ENCODE data around the gene ASNS.
A peak's percentile ranks its signal among the peaks of the same experiment; 100 is the strongest.
"Not testable (repeated sequence)": the region's sequence is repeated elsewhere in the genome, so short reads cannot be mapped to it uniquely, and the experiment has no call there.

Gene ASNS

DNA sequence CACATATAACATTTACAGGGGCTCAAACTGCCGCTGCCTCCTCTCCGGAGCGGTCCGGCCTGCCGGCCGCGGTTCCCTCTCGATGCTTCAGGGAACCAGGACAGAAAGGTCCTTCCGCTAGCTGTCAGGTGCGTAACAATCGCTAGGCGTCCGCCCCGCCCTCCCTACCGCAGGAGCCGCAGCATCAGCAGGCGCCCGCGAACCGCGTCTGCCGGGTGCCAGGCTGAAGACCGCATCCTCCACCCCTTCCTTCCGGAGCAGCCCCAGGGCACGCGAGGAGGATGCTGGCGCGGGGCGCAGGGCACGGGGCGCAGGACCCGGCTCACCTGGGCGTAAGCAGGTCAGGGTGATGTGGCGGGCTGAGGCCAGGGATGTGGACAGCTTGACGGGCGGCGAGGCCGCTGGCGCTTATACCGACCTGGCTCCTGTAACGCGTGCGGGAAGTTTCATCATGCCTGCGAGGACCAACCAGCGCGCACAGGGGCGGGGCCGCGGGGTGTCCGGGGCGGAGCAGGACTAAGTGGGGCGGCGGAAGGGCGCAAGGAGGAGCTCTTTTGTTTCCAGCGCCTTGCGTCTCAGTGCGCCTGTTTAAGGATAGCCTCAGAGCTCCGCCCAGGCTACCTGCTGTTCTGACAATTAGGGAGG lies at the start of gene ASNS:
ASNS (minus strand) TSS at position 384 of the 645 bp plus-strand sequence. CDS start 3,252 bp downstream, outside the sequence.
- H3K36me3 ChIP-seq (ENCODE audit: low read length), result peaks cover 15% of the 10 kb centered on the region
- H3F3A ChIP-seq (ENCODE audit: insufficient read depth), result peaks cover 7% of the 10 kb centered on the region
- no peaks in the 10 kb centered on the region for H3K9me3 ChIP-seq (ENCODE audit: insufficient read depth, low read length)
- TF ChIP-seq EZH2phosphoT487 (conservative IDR thresholded peaks at IDR 0.05; ENCODE audit: low read length), result no peak
- no peaks in the 10 kb centered on the region for H3K9me2 ChIP-seq (replicated peaks; ENCODE audit: insufficient read depth, low read length)
- peak within 1 kb of the TSS; percentile 70 for H3K9ac ChIP-seq (ENCODE audit: low read length)
- H3K4me2 ChIP-seq (ENCODE audit: low read depth, low read length, poor library complexity, severe bottlenecking), result peak within 1 kb of the TSS; percentile 90
- H4K20me1 ChIP-seq (ENCODE audit: low read depth, low read length), result no peaks in the 10 kb centered on the region
- H3K27me3 ChIP-seq (ENCODE audit: low read length), result no peaks in the 10 kb centered on the region
- H2AFZ ChIP-seq (ENCODE audit: low read depth, low read length, severe bottlenecking), result peak within 1 kb of the TSS; percentile 95
- H3K4me3 ChIP-seq (ENCODE audit: insufficient read depth, low read length, poor library complexity, severe bottlenecking), result peak within 1 kb of the TSS; percentile 77
- peaks cover 21% of the 10 kb centered on the region for H3K79me2 ChIP-seq (ENCODE audit: insufficient read depth, low read length)
- H3K27ac ChIP-seq (ENCODE audit: low read depth, low read length), result peak within 1 kb of the TSS; percentile 83

- not testable (repeated sequence) for H3K9ac ChIP-seq (ENCODE audit: low read length); H2AFZ ChIP-seq (ENCODE audit: low read depth, low read length, severe bottlenecking); H3K4me3 ChIP-seq (ENCODE audit: insufficient read depth, low read length, poor library complexity, severe bottlenecking); H3K36me3 ChIP-seq (ENCODE audit: low read length); H4K20me1 ChIP-seq (ENCODE audit: low read depth, low read length); H3K4me2 ChIP-seq (ENCODE audit: low read depth, low read length, poor library complexity, severe bottlenecking); H3K9me3 ChIP-seq (ENCODE audit: insufficient read depth, low read length); H3K27ac ChIP-seq (ENCODE audit: low read depth, low read length); H3F3A ChIP-seq (ENCODE audit: insufficient read depth); H3K27me3 ChIP-seq (ENCODE audit: low read length); H3K9me2 ChIP-seq (replicated peaks; ENCODE audit: insufficient read depth, low read length); H3K79me2 ChIP-seq (ENCODE audit: insufficient read depth, low read length)
Measured at GRCh38 chr7:97921254-97921653, 49.0 kb upstream of the ASNS start.

- not testable (repeated sequence) for H3K79me2 ChIP-seq (ENCODE audit: insufficient read depth, low read length); H4K20me1 ChIP-seq (ENCODE audit: low read depth, low read length); H3K4me3 ChIP-seq (ENCODE audit: insufficient read depth, low read length, poor library complexity, severe bottlenecking); H3F3A ChIP-seq (ENCODE audit: insufficient read depth); H3K9ac ChIP-seq (ENCODE audit: low read length); H2AFZ ChIP-seq (ENCODE audit: low read depth, low read length, severe bottlenecking); H3K27ac ChIP-seq (ENCODE audit: low read depth, low read length); H3K36me3 ChIP-seq (ENCODE audit: low read length); H3K9me2 ChIP-seq (replicated peaks; ENCODE audit: insufficient read depth, low read length); H3K4me2 ChIP-seq (ENCODE audit: low read depth, low read length, poor library complexity, severe bottlenecking); H3K9me3 ChIP-seq (ENCODE audit: insufficient read depth, low read length); H3K27me3 ChIP-seq (ENCODE audit: low read length)
Measured at GRCh38 chr7:97915267-97915666, 43.1 kb upstream of the ASNS start.

- H3K27me3 ChIP-seq (ENCODE audit: low read length); H3K9me2 ChIP-seq (replicated peaks; ENCODE audit: insufficient read depth, low read length); H4K20me1 ChIP-seq (ENCODE audit: low read depth, low read length); H3K9me3 ChIP-seq (ENCODE audit: insufficient read depth, low read length); H3K4me2 ChIP-seq (ENCODE audit: low read depth, low read length, poor library complexity, severe bottlenecking); H3K9ac ChIP-seq (ENCODE audit: low read length); H3K27ac ChIP-seq (ENCODE audit: low read depth, low read length); H3F3A ChIP-seq (ENCODE audit: insufficient read depth); H2AFZ ChIP-seq (ENCODE audit: low read depth, low read length, severe bottlenecking); H3K4me3 ChIP-seq (ENCODE audit: insufficient read depth, low read length, poor library complexity, severe bottlenecking); H3K36me3 ChIP-seq (ENCODE audit: low read length); H3K79me2 ChIP-seq (ENCODE audit: insufficient read depth, low read length): not testable (repeated sequence)
Measured at GRCh38 chr7:97912294-97912693, 40.1 kb upstream of the ASNS start.

- H3F3A ChIP-seq (ENCODE audit: insufficient read depth); H3K4me3 ChIP-seq (ENCODE audit: insufficient read depth, low read length, poor library complexity, severe bottlenecking); H3K9me2 ChIP-seq (replicated peaks; ENCODE audit: insufficient read depth, low read length); H3K9ac ChIP-seq (ENCODE audit: low read length); H3K4me2 ChIP-seq (ENCODE audit: low read depth, low read length, poor library complexity, severe bottlenecking); H3K27me3 ChIP-seq (ENCODE audit: low read length); H3K36me3 ChIP-seq (ENCODE audit: low read length); H2AFZ ChIP-seq (ENCODE audit: low read depth, low read length, severe bottlenecking); H3K79me2 ChIP-seq (ENCODE audit: insufficient read depth, low read length); H3K27ac ChIP-seq (ENCODE audit: low read depth, low read length); H3K9me3 ChIP-seq (ENCODE audit: insufficient read depth, low read length); H4K20me1 ChIP-seq (ENCODE audit: low read depth, low read length): not testable (repeated sequence)
Measured at GRCh38 chr7:97896893-97897292, 24.7 kb upstream of the ASNS start.

DNA sequence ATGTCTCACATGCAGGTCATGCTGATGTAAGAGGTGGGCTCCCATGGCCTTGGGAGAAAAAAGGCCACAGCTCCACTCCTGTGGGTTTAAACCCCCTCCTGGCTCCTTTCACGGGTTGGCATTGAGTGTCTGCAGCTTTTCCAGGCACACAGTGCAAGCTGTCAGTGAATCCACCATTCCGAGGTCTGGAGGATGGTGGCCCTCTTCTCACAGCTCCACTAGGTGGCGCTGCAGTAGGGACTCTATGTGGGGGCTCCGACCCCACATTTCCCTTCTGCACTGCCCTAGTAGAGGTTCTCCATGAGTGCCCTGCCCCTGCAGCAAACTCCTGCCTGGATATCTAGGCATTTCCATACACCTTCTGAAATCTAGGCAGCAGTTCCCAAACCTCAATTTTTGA lies 19.5 kb upstream of the ASNS start:
- H3K79me2 ChIP-seq (ENCODE audit: insufficient read depth, low read length); H3K9me2 ChIP-seq (replicated peaks; ENCODE audit: insufficient read depth, low read length); H3K4me2 ChIP-seq (ENCODE audit: low read depth, low read length, poor library complexity, severe bottlenecking); H3K27ac ChIP-seq (ENCODE audit: low read depth, low read length); H3K4me3 ChIP-seq (ENCODE audit: insufficient read depth, low read length, poor library complexity, severe bottlenecking); H3K36me3 ChIP-seq (ENCODE audit: low read length); H3F3A ChIP-seq (ENCODE audit: insufficient read depth); H3K27me3 ChIP-seq (ENCODE audit: low read length); H3K9ac ChIP-seq (ENCODE audit: low read length); H2AFZ ChIP-seq (ENCODE audit: low read depth, low read length, severe bottlenecking); H4K20me1 ChIP-seq (ENCODE audit: low read depth, low read length); H3K9me3 ChIP-seq (ENCODE audit: insufficient read depth, low read length): not testable (repeated sequence)

DNA sequence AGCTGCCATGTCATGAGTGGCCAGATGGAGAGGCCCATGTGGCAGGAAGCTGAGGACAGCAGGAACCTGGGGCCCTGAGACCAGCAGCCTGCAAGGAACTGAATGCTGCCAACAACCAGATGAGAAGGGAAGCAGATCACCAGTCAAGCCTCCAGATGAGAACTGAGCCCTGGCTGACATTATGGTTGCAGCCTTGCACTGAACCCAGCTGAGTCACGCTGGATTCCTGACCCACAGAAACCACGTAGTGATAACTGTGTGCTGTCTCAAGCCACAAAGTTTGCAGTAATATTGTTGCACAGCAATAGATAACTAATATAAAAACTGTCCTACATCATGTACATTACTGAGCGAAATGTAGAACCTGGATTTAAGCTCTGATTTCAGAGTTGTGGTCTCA lies 7.3 kb upstream of the ASNS start:
- not testable (repeated sequence) for H3K9ac ChIP-seq (ENCODE audit: low read length); H3K79me2 ChIP-seq (ENCODE audit: insufficient read depth, low read length); H3K9me2 ChIP-seq (replicated peaks; ENCODE audit: insufficient read depth, low read length); H3K27ac ChIP-seq (ENCODE audit: low read depth, low read length); H3K27me3 ChIP-seq (ENCODE audit: low read length); H3K4me2 ChIP-seq (ENCODE audit: low read depth, low read length, poor library complexity, severe bottlenecking); H3K36me3 ChIP-seq (ENCODE audit: low read length); H3K4me3 ChIP-seq (ENCODE audit: insufficient read depth, low read length, poor library complexity, severe bottlenecking); H4K20me1 ChIP-seq (ENCODE audit: low read depth, low read length); H3F3A ChIP-seq (ENCODE audit: insufficient read depth); H3K9me3 ChIP-seq (ENCODE audit: insufficient read depth, low read length); H2AFZ ChIP-seq (ENCODE audit: low read depth, low read length, severe bottlenecking)

GRCh38 chr7:97874894-97875293 lies 2.7 kb upstream of the ASNS start:
- not testable (repeated sequence) for H3K9me2 ChIP-seq (replicated peaks; ENCODE audit: insufficient read depth, low read length); H3K9me3 ChIP-seq (ENCODE audit: insufficient read depth, low read length)

More at GRCh38 chr7:97874894-97875293, 2.7 kb upstream of the ASNS start:
- H3K27ac ChIP-seq (ENCODE audit: low read depth, low read length); H2AFZ ChIP-seq (ENCODE audit: low read depth, low read length, severe bottlenecking); H4K20me1 ChIP-seq (ENCODE audit: low read depth, low read length); H3F3A ChIP-seq (ENCODE audit: insufficient read depth); H3K9ac ChIP-seq (ENCODE audit: low read length); H3K27me3 ChIP-seq (ENCODE audit: low read length); H3K36me3 ChIP-seq (ENCODE audit: low read length); H3K4me2 ChIP-seq (ENCODE audit: low read depth, low read length, poor library complexity, severe bottlenecking); H3K4me3 ChIP-seq (ENCODE audit: insufficient read depth, low read length, poor library complexity, severe bottlenecking): not testable (repeated sequence)
- peaks cover 16% of the 10 kb centered on the region for H3K79me2 ChIP-seq (ENCODE audit: insufficient read depth, low read length)

Measured in SU-DHL-6 (cell line).